ENCODE data around the gene HSD11B1L. TPM values are rescaled to one million over a fixed set of nuclear protein-coding genes. Genes with fewer than 3 reads are reported as not detected.

Gene HSD11B1L
- total RNA-seq, 4 donors from 2014 or later, result 20.1 to 38.1 (median 24.8) TPM

- WGBS, 2 donors, result 84 to 87% methylated on average over 11 of the region's 11 CpGs
- TF ChIP-seq CTCF (IDR thresholded peaks at IDR 0.05), result no peak
- H3K4me3 ChIP-seq (ENCODE audit: low read depth, poor library complexity, severe bottlenecking), result no peak overlapping the region
- intact Hi-C loops (cut with DNase I; ENCODE audit: low total_unique reads), result loop anchor here (10.0 kb wide), 1 partner anchor 54 kb away; no protein-coding TSS in a partner anchor
- no peak for DNase-seq (ENCODE audit: low spot score in 2 of 2)
Measured at GRCh38 chr19:5669212-5669611, 11.6 kb upstream of the HSD11B1L start.

GRCh38 chr19:5671600-5671999, 9.2 kb upstream of the HSD11B1L start:
- 80 to 83% methylated on average over 6 to 7 of the region's 7 CpGs for WGBS, 2 donors
- H3K4me3 ChIP-seq (ENCODE audit: low read depth, poor library complexity, severe bottlenecking), result no peak overlapping the region
- no peak for DNase-seq (ENCODE audit: low spot score in 2 of 2)
- TF ChIP-seq POLR2A (IDR thresholded peaks at IDR 0.05), result no peak
- no peak for TF ChIP-seq CTCF (IDR thresholded peaks at IDR 0.05)
- intact Hi-C loops (cut with DNase I; ENCODE audit: low total_unique reads), result no loop called here

GRCh38 chr19:5672708-5673459, 7.9 kb upstream of the HSD11B1L start:
- DNase-seq (ENCODE audit: low spot score in 2 of 2), result no peak
- intact Hi-C loops (cut with DNase I; ENCODE audit: low total_unique reads), result no loop called here
- 86 to 87% methylated on average over 13 of the region's 13 CpGs for WGBS, 2 donors
- TF ChIP-seq CTCF (IDR thresholded peaks at IDR 0.05) (no peak), POLR2A (IDR thresholded peaks at IDR 0.05) (no peak)
- H3K4me3 ChIP-seq (ENCODE audit: low read depth, poor library complexity, severe bottlenecking), result no peak overlapping the region

- no peak overlapping the region for H3K4me3 ChIP-seq (ENCODE audit: low read depth, poor library complexity, severe bottlenecking)
- WGBS, 2 donors, result 97 to 100% methylated on average over 1 of the region's 1 CpG
- TF ChIP-seq CTCF (IDR thresholded peaks at IDR 0.05) (no peak), POLR2A (IDR thresholded peaks at IDR 0.05) (no peak)
- intact Hi-C loops (cut with DNase I; ENCODE audit: low total_unique reads), result no loop called here
- no peak for DNase-seq (ENCODE audit: low spot score in 2 of 2)
Measured at GRCh38 chr19:5673752-5674151, 7.1 kb upstream of the HSD11B1L start.

- intact Hi-C loops (cut with DNase I; ENCODE audit: low total_unique reads), result loop anchor here (5.0 kb wide), 1 partner anchor 1617 kb away; no protein-coding TSS in a partner anchor
- DNase-seq (ENCODE audit: low spot score in 2 of 2), result no peak
- no peak overlapping the region for H3K4me3 ChIP-seq (ENCODE audit: low read depth, poor library complexity, severe bottlenecking)
- WGBS, 2 donors, result 45 to 67% methylated on average over 5 of the region's 5 CpGs
- TF ChIP-seq CTCF (IDR thresholded peaks at IDR 0.05) (no peak), POLR2A (IDR thresholded peaks at IDR 0.05) (no peak)
Measured at GRCh38 chr19:5674714-5675113, 6.1 kb upstream of the HSD11B1L start.
